ENCODE measurements around the gene FIG4. TPM values are rescaled to one million over a fixed set of nuclear protein-coding genes. Genes with fewer than 3 reads are reported as not detected.

The FIG4 gene
- total and polyA plus RNA-seq, 8 donors: 5.8 to 29.0 (median 7.8) TPM

- intact Hi-C loops (cut with DNase I; ENCODE audit: low total_unique reads): no loop called here
- H3K9me3 ChIP-seq: no peaks in the 10 kb centered on the region
Observed at GRCh38 chr6:109715616-109716015, 24.5 kb downstream of the FIG4 start.

GRCh38 chr6:109717971-109718370, 26.9 kb downstream of the FIG4 start:
- intact Hi-C loops (cut with DNase I; ENCODE audit: low total_unique reads): no loop called here
- H3K4me1 ChIP-seq: peaks cover 0 to 17% (median 2%) of the 10 kb centered on the region in 4 donors
- H3K36me3 ChIP-seq: peaks cover 0 to 33% (median 29%) of the 10 kb centered on the region in 4 donors
- no peaks in the 10 kb centered on the region for H3K27me3 ChIP-seq
- no peak overlapping the region for H3K4me3 ChIP-seq
- H3K9me3 ChIP-seq: no peaks in the 10 kb centered on the region
- TF ChIP-seq EP300 (IDR thresholded peaks at IDR 0.05): no peak
- no peak for TF ChIP-seq POLR2A (IDR thresholded peaks at IDR 0.05)
- TF ChIP-seq CTCF (IDR thresholded peaks at IDR 0.05): no peak
- no peak for TF ChIP-seq POLR2AphosphoS5 (IDR thresholded peaks at IDR 0.05)
- no peak for DNase-seq
- 80 to 93% (median 90%) methylated on average over 2 of the region's 2 CpGs for WGBS, 5 donors
- H3K27ac ChIP-seq: no peak overlapping the region

More at GRCh38 chr6:109715616-109716015, 24.5 kb downstream of the FIG4 start:
- DNase-seq: no peak
- no peak for TF ChIP-seq EP300 (IDR thresholded peaks at IDR 0.05)
- TF ChIP-seq POLR2A (IDR thresholded peaks at IDR 0.05): no peak
- no peak for TF ChIP-seq CTCF (IDR thresholded peaks at IDR 0.05)
- TF ChIP-seq POLR2AphosphoS5 (IDR thresholded peaks at IDR 0.05): no peak
- WGBS, 5 donors: 93 to 98% (median 96%) methylated on average over 2 of the region's 2 CpGs
- Histone ChIP-seq H3K27me3 (no peaks in the 10 kb centered on the region), H3K4me1 (peaks cover 0 to 4% (median 0%) of the 10 kb centered on the region in 4 donors), H3K4me3 (no peak overlapping the region), H3K27ac (no peak overlapping the region), H3K36me3 (peaks cover 0 to 33% (median 29%) of the 10 kb centered on the region in 4 donors)

GRCh38 chr6:109718991-109719390, 27.9 kb downstream of the FIG4 start:
- no peak for DNase-seq
- Histone ChIP-seq H3K36me3 (peaks cover 0 to 41% (median 35%) of the 10 kb centered on the region in 4 donors), H3K27ac (no peak overlapping the region), H3K9me3 (no peaks in the 10 kb centered on the region), H3K4me1 (peaks cover 0 to 19% (median 0%) of the 10 kb centered on the region in 4 donors), H3K27me3 (no peaks in the 10 kb centered on the region), H3K4me3 (no peak overlapping the region)
- 94 to 100% (median 98%) methylated on average over 5 of the region's 5 CpGs for WGBS, 5 donors
- intact Hi-C loops (cut with DNase I; ENCODE audit: low total_unique reads): no loop called here
- TF ChIP-seq POLR2AphosphoS5 (IDR thresholded peaks at IDR 0.05): no peak
- no peak for TF ChIP-seq CTCF (IDR thresholded peaks at IDR 0.05)
- no peak for TF ChIP-seq EP300 (IDR thresholded peaks at IDR 0.05)
- no peak for TF ChIP-seq POLR2A (IDR thresholded peaks at IDR 0.05)

GRCh38 chr6:109720311-109720710, 29.2 kb downstream of the FIG4 start:
- H3K27ac ChIP-seq: no peak overlapping the region
- TF ChIP-seq CTCF (IDR thresholded peaks at IDR 0.05) (no peak), POLR2AphosphoS5 (IDR thresholded peaks at IDR 0.05) (no peak), POLR2A (IDR thresholded peaks at IDR 0.05) (no peak), EP300 (IDR thresholded peaks at IDR 0.05) (no peak)
- no peaks in the 10 kb centered on the region for H3K9me3 ChIP-seq
- peaks cover 0 to 41% (median 40%) of the 10 kb centered on the region in 4 donors for H3K36me3 ChIP-seq
- 74 to 83% (median 77%) methylated on average over 3 of the region's 3 CpGs for WGBS, 5 donors
- no peaks in the 10 kb centered on the region for H3K27me3 ChIP-seq
- H3K4me3 ChIP-seq: no peak overlapping the region
- H3K4me1 ChIP-seq: peaks cover 0 to 19% (median 0%) of the 10 kb centered on the region in 4 donors
- no peak for DNase-seq
- intact Hi-C loops (cut with DNase I; ENCODE audit: low total_unique reads): no loop called here

All from stomach (tissue), 9 donors.